GM12878 (cell line): Measurements from ENCODE around the gene SAMD4A. TPM values are rescaled to one million over a fixed set of nuclear protein-coding genes. Genes with fewer than 3 reads are reported as not detected.

Experiments used
- polyA plus RNA-seq, 11 experiments: library from polyadenylated mRNA; depleted of rRNA in 4 of 11; unstranded in 6 of 11; stranded (reverse) in 5 of 11; fragments of >200 nt; fragmentation: Nextera tagmentation in 4 of 11; fragmentation: Illumina TruSeq in 1 of 11; extraction: Ambion mirVana in 4 of 11; extraction: Trizol in 1 of 11; gene quantifications; 1 replicate in 1 of 11; 2 replicates in 10 of 11; pipeline versions ENCODE4 v1.2.1 to v1.2.3, GENCODE V29; 2011 to 2016; ENCODE audit warnings: inconsistent platforms in 2 of 11, missing spikeins in 2 of 11, low read depth in 1 of 11
- total RNA-seq, 4 experiments: library from RNA; depleted of rRNA in 3 of 4; stranded (reverse); fragments of >200 nt in 3 of 4; fragmentation: Illumina TruSeq in 1 of 4; extraction: Trizol in 1 of 4; gene quantifications; 2 replicates each; pipeline versions ENCODE4 v1.2.1 to v1.2.3, GENCODE V29; 2013 to 2021

SAMD4A gene
- total and polyA plus RNA-seq, 10 of the 15 experiments (the other 5 are each of a cell fraction or from before 2014, with no cell fraction given): 0.05 to 0.56 (median 0.31) TPM

Other genes starting within 250 kb of the SAMD4A start
- gene CDKN3, start 170.1 kb upstream of the SAMD4A start, total RNA-seq (2014; rRNA removed): 71.0 and 86.9 TPM in 2 replicates
- 99.5 and 99.6 TPM in 2 replicates for gene CDKN3, start 170.1 kb upstream of the SAMD4A start, total RNA-seq (2014; rRNA removed; fragmentation: Illumina TruSeq; extraction: Trizol)
- gene CDKN3, start 170.1 kb upstream of the SAMD4A start, total RNA-seq (2021): 54.9 and 61.8 TPM in 2 replicates
- gene CDKN3, start 170.1 kb upstream of the SAMD4A start, polyA plus RNA-seq (2011; rRNA removed): 111 and 155 TPM in 2 replicates
- 111 and 118 TPM in 2 replicates for gene CDKN3, start 170.1 kb upstream of the SAMD4A start, polyA plus RNA-seq (2014; fragmentation: Illumina TruSeq; extraction: Trizol)
- 100 to 1,000 TPM; 173 to 197 TPM for gene CDKN3, start 170.1 kb upstream of the SAMD4A start, polyA plus RNA-seq (2014; fragmentation: Nextera tagmentation; extraction: Ambion mirVana)
- gene CDKN3, start 170.1 kb upstream of the SAMD4A start, polyA plus RNA-seq (2014; rRNA removed): 63.4 and 97.0 TPM in 2 replicates
- 100 to 1,000 TPM; 149 to 167 TPM for gene CDKN3, start 170.1 kb upstream of the SAMD4A start, polyA plus RNA-seq (2016; fragmentation: Nextera tagmentation; extraction: Ambion mirVana)
- 48.9 and 51.9 TPM in 2 replicates for gene CNIH1, start 125.8 kb upstream of the SAMD4A start, total RNA-seq (2014; rRNA removed)
- 56.9 and 60.8 TPM in 2 replicates for gene CNIH1, start 125.8 kb upstream of the SAMD4A start, total RNA-seq (2014; rRNA removed; fragmentation: Illumina TruSeq; extraction: Trizol)
- 64.5 and 66.0 TPM in 2 replicates for gene CNIH1, start 125.8 kb upstream of the SAMD4A start, total RNA-seq (2021)
- 202 and 230 TPM in 2 replicates for gene CNIH1, start 125.8 kb upstream of the SAMD4A start, polyA plus RNA-seq (2011; rRNA removed)
- 97.0 and 109 TPM in 2 replicates for gene CNIH1, start 125.8 kb upstream of the SAMD4A start, polyA plus RNA-seq (2014; fragmentation: Illumina TruSeq; extraction: Trizol)
- gene CNIH1, start 125.8 kb upstream of the SAMD4A start, polyA plus RNA-seq (2014; fragmentation: Nextera tagmentation; extraction: Ambion mirVana): 100 to 1,000 TPM; 206 to 274 TPM
- 73.1 and 86.2 TPM in 2 replicates for gene CNIH1, start 125.8 kb upstream of the SAMD4A start, polyA plus RNA-seq (2014; rRNA removed)
- 100 to 1,000 TPM; 110 to 112 TPM for gene CNIH1, start 125.8 kb upstream of the SAMD4A start, polyA plus RNA-seq (2016; fragmentation: Nextera tagmentation; extraction: Ambion mirVana)
- 42.4 and 63.9 TPM in 2 replicates for gene GMFB, start 78.1 kb upstream of the SAMD4A start, total RNA-seq (2014; rRNA removed)
- gene GMFB, start 78.1 kb upstream of the SAMD4A start, total RNA-seq (2014; rRNA removed; fragmentation: Illumina TruSeq; extraction: Trizol): 58.2 and 59.7 TPM in 2 replicates
- gene GMFB, start 78.1 kb upstream of the SAMD4A start, total RNA-seq (2021): 51.3 and 52.5 TPM in 2 replicates
- gene GMFB, start 78.1 kb upstream of the SAMD4A start, polyA plus RNA-seq (2011; rRNA removed): 32.8 and 56.3 TPM in 2 replicates
- 50.2 and 69.5 TPM in 2 replicates for gene GMFB, start 78.1 kb upstream of the SAMD4A start, polyA plus RNA-seq (2014; fragmentation: Illumina TruSeq; extraction: Trizol)
- 10 to 100 TPM; 29.8 to 51.9 TPM for gene GMFB, start 78.1 kb upstream of the SAMD4A start, polyA plus RNA-seq (2014; fragmentation: Nextera tagmentation; extraction: Ambion mirVana)
- 29.3 and 32.8 TPM in 2 replicates for gene GMFB, start 78.1 kb upstream of the SAMD4A start, polyA plus RNA-seq (2014; rRNA removed)
- 10 to 100 TPM; 68.0 to 71.0 TPM for gene GMFB, start 78.1 kb upstream of the SAMD4A start, polyA plus RNA-seq (2016; fragmentation: Nextera tagmentation; extraction: Ambion mirVana)
- gene CGRRF1, start 57.2 kb upstream of the SAMD4A start, total RNA-seq (2014; rRNA removed): 8.0 and 10.6 TPM in 2 replicates
- 9.2 and 10.0 TPM in 2 replicates for gene CGRRF1, start 57.2 kb upstream of the SAMD4A start, total RNA-seq (2014; rRNA removed; fragmentation: Illumina TruSeq; extraction: Trizol)
- gene CGRRF1, start 57.2 kb upstream of the SAMD4A start, total RNA-seq (2021): 12.2 and 14.1 TPM in 2 replicates
- gene CGRRF1, start 57.2 kb upstream of the SAMD4A start, polyA plus RNA-seq (2011; rRNA removed): 14.8 and 16.9 TPM in 2 replicates
- 8.7 and 14.2 TPM in 2 replicates for gene CGRRF1, start 57.2 kb upstream of the SAMD4A start, polyA plus RNA-seq (2014; fragmentation: Illumina TruSeq; extraction: Trizol)
- 10 to 100 TPM; 32.1 to 47.7 TPM for gene CGRRF1, start 57.2 kb upstream of the SAMD4A start, polyA plus RNA-seq (2014; fragmentation: Nextera tagmentation; extraction: Ambion mirVana)
- gene CGRRF1, start 57.2 kb upstream of the SAMD4A start, polyA plus RNA-seq (2014; rRNA removed): 5.5 and 6.9 TPM in 2 replicates
- 10 to 100 TPM; 19.6 to 20.6 TPM for gene CGRRF1, start 57.2 kb upstream of the SAMD4A start, polyA plus RNA-seq (2016; fragmentation: Nextera tagmentation; extraction: Ambion mirVana)